ENCODE data around the gene CCT3.
"Not testable (repeated sequence)": the region's sequence is repeated elsewhere in the genome, so short reads cannot be mapped to it uniquely, and the experiment has no call there.

Gene CCT3

DNA sequence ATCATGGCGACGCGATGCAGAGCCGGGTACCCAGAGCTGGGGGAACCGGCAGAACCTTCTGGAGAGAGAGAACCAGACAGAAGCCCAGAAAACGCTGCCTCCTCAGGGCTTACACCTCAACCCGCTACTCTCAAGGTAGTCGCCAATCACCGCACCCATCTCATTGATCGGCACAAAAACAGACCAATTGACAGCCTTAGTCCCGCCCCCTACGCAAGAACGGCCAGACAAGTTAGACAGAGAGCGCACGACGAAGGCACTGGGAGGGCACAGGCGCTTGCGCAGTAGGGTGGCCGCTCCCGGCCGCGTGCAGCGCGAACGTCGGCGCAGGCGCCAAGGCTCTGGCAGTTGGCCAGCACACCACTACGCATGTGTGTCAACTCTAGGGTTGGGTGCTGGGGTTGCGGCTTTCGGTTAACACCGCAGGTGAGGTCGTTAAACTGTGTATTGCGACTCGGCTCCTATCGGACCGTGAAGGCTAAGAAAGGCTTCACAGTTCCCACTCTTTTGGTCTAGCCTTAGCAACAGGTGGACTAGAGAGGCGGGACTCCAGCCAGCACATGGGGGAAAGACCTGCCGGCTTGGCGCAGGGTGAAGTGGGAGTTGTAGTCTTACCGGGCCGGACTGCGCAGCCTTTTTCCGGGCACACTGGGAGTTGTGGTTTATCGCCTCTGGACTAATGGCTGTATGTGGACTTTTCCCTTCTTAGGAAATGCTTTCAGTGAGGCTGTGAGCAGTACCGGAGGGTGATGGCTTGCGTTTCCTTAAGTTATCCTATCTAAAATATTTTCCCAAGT lies at the start of gene CCT3, which contains the start of gene TSACC:
TSS of gene CCT3 (minus strand) at position 113 of the 797 bp plus-strand sequence. CDS start at position 5, 108 bp downstream.
TSS of gene TSACC (plus strand) at position 347 of the 797 bp plus-strand sequence. CDS start 1,232 bp downstream, outside the sequence.
- DNase-seq: peak; percentile 99

DNA sequence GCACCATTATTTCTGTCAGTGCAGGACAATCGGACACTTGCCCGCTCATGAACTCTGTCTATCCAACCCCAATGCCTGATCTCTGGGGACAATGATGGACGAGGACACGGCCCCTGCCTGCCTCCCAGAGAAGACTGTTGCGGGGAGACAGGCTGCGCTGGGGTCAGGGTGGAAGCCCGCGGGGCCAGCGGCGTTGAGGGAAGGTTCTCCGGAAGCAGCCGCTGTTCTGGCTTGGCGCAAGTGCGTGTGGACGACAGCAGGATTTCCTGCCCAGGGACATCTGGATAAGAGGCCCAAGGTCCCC lies 49.7 kb upstream of the CCT3 start:
- no peak for DNase-seq

DNA sequence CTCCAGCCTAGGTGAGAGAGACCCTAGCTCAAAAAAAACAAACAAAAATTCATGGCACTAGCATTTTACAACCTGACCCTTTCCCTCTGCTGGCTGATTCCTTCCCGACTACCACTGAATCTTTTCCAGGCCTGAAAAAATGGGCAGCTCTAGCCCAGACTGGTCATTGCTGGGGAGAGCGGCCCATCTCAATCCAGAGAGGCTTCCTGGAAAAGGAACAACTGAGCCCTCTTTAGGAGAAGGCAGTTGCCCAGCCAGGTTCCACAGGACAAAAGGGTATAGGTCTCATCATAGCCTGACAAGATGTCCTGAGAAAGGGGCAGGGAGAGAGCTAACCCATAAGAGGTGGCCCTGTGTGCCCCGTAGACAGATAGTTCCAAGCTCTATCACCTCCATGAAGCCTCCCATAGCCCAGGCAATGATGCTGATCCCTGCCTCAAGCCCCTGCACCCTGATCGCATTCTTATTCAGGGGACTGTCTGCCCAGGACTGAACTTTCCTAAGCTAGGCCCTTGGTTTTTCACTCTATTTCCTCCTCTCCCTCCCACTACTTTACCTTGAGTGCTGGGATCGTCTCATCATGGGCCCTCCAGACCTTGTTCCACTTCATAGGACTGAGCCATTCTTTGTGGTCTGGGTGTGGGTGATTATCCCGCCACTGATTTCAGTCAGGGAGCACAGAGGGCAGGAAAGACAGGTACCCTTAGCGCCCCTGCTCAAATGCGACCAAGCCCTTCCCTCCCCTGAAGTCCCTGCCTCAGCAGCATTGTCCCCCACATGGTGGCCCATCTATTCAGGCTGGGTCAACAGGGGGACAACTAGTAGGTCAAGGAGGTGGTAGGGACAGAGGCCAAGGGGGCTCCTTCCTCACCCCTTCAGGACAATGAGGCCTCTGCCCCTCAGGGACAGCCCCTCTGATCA lies 49.1 kb upstream of the CCT3 start:
- no peak for DNase-seq

DNA sequence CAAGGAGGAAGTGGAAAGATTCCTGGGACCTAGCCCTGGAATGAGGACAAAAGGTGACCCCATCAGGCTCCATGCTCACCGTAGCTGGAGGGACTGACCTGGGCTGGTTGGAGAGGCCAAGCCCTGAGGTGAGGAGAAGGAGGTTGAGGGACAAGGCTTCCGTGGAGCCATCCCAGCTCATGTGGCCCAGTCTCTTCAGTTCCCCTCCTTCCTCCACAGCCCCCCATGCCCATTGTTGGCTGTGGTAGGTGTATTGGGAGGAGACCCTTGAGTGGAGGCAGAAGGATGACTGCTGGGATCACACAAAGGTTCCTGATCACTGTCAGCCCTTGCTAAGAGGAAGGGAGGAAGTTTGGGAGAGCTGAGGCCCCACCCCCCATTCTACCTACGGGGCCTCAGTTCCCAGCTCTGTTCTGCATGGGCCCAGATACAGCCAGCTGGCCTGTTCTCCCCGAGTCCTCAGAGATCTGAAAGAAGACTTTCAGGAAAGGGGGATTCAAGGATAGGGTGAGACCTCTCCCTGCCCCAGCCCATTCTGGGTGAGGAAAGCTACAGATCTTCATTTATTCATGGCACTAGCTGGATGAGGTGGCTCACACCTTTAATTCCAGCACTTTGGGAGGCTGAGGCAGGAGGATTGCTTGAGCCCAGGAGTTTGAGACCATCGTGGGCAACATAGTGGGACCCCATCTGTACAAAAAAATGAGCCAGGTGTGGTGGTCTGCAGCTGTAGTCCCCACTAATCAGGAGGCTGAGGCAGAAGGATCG lies 48.2 kb upstream of the CCT3 start:
- DNase-seq: no peak

DNA sequence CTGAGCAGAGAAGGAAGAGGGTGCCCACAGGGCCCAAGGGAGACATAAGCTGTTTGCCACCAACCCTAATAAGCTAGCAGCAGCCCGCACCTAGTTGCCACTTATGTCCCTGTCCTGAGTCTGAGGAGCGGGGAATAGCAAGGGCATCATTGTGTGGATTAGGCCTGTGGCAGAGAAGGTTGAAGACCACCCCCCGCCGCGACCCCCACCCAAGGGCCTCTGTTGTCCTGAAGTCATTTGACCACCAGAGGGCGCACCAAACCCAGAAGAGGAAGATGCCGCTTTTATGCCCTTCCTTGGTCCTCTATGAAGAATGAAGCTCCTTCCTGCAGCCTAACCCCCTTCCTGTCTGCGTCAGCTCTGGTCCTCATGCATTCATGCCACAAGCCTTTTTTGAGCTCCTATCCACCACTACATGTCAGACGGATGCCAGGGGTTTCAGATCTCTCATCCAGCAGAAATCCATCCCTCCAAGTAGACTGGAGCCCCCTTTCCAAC lies 47.5 kb upstream of the CCT3 start:
- DNase-seq: peak; percentile 51

DNA sequence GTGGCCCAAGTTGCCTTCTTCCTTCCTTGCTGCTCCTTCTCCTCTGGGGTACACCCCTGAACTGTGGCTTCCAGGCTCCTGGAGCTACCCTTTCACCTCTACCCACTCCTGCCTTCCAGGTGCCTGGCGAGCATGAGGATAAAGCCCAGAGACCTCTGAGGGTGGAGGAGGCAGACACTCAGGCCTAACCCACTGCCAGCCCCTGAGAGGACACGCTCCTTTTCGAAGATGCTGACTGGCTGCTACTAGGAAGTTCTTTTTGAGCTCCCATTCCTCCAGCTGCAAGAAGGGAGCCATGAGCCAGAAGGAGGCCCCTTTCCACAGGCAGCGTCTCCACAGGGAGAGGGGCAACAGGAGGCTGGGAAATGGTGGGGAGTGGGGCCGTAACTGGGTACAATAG lies 46.6 kb upstream of the CCT3 start:
- no peak for DNase-seq

DNA sequence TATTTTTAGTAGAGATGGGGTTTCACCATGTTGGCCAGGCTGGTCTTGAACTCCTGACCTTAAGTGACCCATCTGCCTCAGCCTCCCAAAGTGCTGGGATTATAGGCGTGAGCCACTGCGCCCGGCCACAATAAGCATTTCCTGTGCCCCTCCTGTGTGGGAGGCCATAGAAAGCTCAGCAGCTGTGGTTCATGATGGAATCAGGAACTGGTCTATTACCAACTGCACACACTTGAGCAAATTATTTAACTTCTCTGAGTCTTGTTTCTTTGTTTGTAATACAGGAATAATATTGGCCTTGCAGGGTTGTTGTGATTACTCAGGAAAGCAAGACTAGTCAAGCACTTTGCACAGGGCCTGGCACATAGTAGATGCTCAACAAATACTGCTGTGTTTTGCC lies 45.9 kb upstream of the CCT3 start:
- no peak for DNase-seq

DNA sequence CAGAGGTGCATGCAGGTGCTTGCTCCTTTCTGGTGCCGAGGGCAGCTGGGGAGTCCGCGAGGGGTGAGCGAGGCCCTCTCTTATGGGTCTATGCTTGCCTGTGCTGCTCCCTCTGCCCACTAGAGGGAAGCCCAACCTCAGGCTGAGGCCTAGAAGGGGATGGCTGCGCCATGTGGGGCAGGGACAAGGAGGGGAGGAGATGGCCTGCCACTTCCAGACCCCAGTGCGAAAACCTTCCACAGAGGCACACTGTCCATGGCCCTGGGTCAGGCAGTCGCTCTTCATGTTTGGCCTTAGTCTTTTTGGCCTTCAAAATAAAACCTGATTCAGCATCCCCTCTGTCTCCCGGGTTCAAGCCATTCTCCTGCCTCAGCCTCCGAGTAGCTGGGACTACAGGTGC lies 44.9 kb upstream of the CCT3 start:
- DNase-seq: peak; percentile 67

DNA sequence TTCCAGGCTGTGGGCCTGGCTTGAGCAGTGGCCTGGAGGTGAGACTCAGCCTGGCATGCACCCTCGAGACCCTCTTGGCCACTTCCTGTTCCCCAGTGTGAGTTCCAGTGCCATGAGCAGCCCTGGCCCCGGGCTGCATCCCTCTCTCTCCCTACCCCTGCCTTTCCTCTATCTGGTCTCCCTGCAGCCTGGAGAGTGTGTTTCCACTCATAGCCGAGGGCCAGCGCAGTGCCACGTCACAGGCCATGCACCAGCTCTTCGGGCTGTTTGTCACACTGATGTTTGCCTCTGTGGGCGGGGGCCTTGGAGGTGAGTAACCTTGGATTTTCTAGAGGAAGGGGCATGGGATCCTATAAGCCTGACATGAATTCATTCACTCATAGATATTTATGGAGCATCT lies 44.5 kb upstream of the CCT3 start:
- DNase-seq: no peak

DNA sequence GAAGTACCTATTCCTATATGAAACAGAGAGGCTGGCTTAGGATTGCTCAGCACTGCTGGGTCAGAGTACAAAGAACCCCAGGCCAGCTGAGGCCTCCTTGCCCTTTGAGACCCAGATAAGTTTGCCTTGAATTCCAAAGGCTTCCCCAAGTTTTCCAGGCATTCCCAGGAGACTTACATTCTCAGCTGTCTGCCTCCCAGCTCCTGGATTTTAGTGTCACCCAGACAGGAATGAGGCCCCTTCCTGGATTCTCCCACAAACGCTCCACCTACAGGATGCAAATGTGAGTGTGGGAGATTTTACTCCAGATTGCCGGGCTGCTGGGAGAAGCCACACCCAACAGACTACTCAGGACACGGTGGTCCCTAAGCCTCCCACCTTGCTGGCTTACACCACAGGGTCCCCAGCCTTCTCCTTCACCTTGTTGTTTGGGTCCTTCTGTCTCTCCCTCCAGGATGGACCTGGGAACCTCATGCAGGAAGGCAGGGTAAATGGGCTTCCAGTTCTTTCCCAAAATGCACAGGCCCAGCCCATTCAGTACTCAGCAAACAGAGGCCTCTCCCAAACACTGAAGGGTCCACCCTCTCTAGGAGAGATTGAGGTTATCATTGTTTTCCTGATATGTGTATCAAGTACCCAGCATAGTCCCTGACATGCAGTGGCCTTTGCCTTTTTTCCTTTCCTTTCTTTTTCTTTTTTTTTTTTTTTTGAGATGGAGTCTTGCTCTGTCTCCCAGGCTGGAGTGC lies 41.5 kb upstream of the CCT3 start:
- DNase-seq: no peak

DNA sequence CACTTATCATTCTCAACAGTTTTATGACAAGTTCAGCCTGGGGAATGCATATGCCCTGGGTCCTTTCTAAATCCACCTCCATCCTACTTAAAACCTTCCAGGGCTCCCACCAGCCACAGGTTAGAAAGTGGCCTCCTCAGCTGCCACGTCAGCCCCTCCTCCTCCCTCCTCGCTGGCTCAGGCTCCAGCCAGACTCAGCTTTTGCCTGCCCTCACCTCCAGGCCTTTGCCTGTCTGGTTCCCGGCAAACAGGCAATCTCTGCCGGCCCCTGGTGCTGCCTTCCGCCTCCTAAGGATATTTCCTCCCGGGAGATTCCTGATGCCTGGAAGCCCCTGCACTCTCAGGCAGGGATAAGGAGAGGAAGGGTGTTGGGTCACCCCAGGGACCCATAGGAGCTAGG lies 40.5 kb upstream of the CCT3 start:
- DNase-seq: no peak

DNA sequence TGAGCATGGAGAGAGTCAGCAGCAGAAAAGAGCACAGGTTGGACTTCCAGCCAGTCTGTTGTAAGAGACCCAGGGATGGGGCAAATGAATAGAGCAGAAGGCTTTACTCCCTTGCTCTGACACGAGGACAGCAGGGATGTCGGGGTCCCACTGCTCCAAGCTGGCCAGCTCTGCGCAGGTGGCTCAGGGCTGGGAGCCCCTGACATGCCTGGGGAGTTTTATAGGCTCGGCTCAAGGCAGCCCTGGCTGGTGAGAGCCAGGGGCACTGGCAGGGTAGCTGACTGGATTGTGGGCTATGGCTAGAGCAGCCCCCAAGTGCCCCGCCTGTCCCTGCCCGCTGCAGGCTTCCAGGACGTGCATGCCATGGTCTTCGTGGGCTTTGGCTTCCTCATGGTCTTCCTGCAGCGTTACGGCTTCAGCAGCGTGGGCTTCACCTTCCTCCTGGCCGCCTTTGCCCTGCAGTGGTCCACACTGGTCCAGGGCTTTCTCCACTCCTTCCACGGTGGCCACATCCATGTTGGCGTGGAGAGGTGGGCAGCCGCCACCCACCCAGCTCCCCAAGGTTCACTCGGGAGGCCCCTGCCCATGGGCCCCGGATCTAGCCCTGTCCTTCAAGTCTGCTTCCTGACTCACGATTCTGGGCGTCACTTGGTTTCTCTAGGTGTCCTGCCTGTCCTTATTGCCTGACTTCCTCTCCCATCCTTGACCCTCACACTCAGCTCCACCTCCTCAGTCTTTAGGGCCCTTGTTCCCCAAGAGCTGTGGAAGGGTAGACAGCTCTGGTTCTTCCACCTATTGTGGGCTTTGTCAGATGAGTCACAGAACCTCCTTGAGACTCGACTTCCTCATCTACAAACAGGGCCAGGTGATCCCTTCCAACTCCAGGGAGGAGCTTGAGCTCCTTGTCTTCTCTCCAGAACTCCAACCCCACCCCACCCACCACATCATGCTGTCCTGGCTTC lies 39.1 kb upstream of the CCT3 start:
- DNase-seq: no peak

DNA sequence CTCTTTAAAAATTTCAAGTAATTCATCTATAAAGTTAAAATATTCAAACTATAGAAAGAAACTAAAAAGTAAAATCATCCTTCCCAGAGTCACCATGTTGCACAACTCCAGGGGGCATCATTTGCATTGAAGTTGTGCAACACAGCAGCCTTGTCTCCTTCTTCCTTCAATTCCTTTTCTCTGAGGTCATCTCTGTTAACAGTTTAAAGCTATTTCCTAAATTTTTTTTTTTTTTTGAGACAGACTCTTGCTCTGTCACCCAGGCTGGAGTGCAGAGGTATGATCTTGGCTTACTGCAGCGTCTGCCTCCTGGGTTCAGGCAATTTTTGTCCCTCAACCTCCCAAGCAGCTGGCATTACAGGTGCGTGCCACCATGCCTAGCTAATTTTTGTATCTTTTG lies 38.1 kb upstream of the CCT3 start:
- DNase-seq: no peak

DNA sequence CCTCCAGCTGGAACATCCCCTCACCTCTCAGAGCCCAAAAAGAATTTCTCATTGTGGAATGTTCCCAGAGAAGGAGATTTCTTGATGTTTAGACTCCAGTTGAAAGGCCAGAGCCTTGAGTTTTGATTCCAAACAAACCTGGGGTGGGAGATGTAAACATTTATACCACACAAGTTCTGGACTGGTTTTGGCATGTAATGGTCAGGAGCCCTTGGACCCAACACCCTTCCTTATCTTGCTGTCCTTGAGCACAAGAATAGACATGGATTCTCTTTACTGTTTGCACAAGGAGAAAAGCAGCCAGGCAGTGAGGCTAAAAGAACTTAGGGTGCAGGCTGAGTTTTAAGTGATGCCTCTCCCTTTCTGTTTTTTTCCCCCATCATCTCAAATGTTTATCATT lies 35.5 kb upstream of the CCT3 start:
- DNase-seq: no peak

DNA sequence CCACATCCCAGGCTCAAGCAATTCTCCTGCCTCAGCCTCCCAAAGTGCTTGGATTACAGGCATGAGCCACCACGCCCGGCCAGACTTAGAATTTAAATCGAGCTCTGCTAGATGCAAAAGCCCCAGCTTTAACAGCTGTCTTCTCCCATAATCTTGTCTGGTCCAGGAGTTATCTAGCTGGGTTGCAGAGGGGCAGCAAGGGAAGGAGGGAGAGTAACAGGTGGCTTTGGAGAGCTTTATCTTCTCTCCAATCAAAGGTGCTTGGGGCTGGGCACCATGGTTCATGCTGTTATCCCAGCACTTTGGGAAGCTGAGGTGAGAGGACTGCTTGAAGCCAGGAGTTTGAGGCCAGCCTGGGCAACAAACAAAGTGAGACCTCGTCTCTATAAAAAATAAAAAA lies 34.8 kb upstream of the CCT3 start:
- DNase-seq: no peak

DNA sequence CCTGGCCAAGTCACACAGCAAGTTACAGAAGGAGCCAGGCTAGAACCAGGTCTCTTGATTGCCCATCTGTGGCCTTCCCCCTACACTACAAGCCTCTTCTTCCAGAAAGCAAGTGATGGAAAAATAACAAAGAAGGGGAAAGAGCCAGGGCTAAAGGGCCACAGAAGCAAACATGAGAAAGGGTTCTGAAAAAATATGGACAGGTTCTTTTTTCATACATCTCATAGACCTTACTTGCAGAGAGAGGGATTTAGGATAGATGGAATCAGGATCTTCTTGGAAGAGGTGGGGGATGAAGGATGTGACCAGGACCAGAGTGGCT lies 34.1 kb upstream of the CCT3 start:
- no peak for DNase-seq

DNA sequence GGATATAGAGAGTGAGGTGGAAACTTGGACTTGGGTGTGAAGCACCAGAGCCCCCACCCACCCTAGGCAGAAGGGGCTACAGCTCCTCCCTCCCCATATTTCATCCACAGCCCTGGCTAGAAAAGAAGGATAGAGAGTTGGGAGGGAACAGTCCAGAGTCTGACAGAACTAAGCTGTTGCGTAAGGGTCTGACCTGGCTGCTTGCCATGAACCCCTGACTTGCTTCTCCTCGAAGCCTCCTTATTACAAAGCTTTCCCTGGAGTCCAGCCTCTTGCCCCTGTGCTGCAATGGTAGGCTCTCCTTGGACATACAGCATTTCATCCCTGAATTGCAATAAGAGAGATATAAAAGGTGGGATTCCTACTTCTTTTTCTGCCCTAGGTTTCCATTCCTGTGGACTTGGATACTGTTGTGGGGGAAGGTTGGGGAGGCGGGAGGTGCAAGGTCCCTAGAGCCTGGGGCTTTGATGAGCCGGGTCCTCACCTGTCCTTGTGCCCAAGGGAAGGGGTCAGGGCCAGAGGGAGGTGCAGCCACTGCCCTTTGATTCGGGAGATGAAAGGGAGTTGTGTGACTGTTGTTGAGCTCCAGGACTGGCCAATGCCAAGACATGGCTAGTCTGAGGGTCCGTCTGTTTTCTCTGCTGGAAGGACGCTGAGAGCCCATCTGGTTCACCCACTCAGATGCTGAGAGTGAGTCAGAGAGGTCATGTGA lies 33.6 kb upstream of the CCT3 start:
- DNase-seq: no peak

DNA sequence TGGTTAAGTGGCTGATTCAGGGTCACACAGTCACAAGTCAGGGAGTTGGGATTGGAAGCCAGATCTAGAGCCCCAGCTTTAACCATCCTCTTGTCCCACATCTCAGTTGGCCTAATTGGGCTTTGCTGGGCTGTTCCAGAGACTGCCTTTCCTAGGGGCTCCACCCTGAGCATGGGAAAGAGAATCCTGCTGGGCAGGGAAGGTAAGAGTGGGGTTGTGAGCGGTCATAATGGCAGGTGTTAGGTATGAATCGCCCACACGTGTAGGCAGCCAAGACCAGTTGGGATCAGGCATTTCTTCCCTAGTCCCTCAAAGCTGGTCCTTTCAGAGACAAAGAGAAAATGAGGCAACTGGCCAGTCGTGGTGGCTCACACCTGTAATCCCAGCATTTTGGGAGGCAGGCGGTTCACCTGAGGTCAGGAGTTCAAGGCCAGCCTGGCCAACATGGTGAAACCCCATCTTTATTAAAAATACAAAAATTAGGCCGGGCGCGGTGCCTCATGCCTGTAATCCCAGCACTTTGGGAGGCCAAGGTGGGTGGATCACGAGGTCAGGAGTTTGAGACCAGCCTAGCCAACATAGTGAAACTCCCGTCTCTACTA lies 31.7 kb upstream of the CCT3 start:
- DNase-seq: not testable (repeated sequence)

DNA sequence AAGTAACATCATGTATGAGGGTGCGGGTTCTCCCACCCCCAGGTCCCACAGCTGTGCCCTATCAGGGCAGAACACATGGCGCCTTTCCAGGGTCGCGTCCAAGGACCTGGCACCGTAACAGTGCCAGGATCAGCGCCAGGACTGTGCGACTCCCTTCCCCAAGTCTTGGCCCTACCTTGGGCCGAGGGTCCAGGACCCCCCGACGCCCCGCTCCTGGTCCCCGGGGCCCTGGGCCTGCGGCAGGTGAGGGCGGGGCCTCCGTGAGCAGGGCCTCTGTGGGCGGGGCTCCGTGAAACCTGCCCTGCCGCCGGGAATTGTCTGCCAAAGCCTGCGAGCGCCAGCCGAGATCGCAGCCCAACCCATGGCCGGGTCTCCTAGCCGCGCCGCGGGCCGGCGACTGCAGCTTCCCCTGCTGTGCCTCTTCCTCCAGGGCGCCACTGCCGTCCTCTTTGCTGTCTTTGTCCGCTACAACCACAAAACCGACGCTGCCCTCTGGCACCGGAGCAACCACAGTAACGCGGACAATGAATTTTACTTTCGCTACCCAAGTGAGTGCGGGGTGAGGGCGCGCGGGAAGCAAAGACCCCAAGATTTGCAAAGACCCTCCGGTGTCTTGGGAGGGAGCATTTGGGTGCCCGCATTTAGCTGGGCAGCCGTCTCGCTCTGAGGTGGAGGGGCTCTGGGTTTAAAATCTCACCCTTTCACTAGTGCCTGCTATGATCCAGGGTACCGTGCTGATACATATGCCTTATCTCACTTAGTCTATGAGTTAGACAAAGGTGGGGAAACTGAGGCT lies 31.0 kb upstream of the CCT3 start, which contains the start of gene RHBG:
TSS of gene RHBG (plus strand) at position 323 of the 796 bp plus-strand sequence. CDS start at position 362, 39 bp downstream.
- DNase-seq: peak; percentile 36

Measured in NCI-H1436 (cell line).